H1 (cell line): ENCODE measurements around the gene LY6G6F.

Experiments
- CEBPB ChIP-seq: IDR thresholded peaks from 2 replicates; pipeline ENCODE4 v1.6.1; 2012; ENCODE audit warnings: low read depth, low read length
- EGR1 ChIP-seq: IDR thresholded peaks from 2 replicates; pipeline ENCODE4 v1.6.1; 2011; ENCODE audit warnings: low read depth, low read length, borderline replicate concordance
- JUN ChIP-seq: IDR thresholded peaks from 2 replicates; pipeline ENCODE4 v1.6.1; 2011; ENCODE audit warnings: low read depth, mild to moderate bottlenecking, improper control_type of control experiment, low read length
- JUND ChIP-seq: IDR thresholded peaks from 2 replicates; pipeline ENCODE4 v1.6.1; 2011; ENCODE audit warnings: mild to moderate bottlenecking, improper control_type of control experiment, low read length
- NANOG ChIP-seq: IDR thresholded peaks from 2 replicates; pipeline ENCODE4 v1.6.1; 2011; ENCODE audit warnings: low read length, low read depth, mild to moderate bottlenecking, inconsistent platforms; ENCODE audit not compliant: insufficient read depth, poor library complexity, severe bottlenecking
- POLR2AphosphoS5 ChIP-seq: IDR thresholded peaks from 2 replicates; pipeline ENCODE4 v1.6.1; 2011; ENCODE audit warnings: low read depth, low read length
- YY1 ChIP-seq: IDR thresholded peaks from 2 replicates; pipeline ENCODE4 v1.6.1; 2011; ENCODE audit warnings: low read depth, mild to moderate bottlenecking, low read length
- ZNF274 ChIP-seq: IDR thresholded peaks from 2 replicates; pipeline ENCODE4 v1.7.0; 2012; ENCODE audit warnings: low read length, borderline replicate concordance; ENCODE audit errors: extremely low read depth
- TF ChIP-seq, protein P1 (sequence below), 3 experiments: IDR thresholded peaks; 1 replicate in 2 of 3; 2 replicates in 1 of 3; pipeline versions ENCODE4 v1.5.1 to v1.6.1; 2011; ENCODE audit warnings: low read length in 3 of 3, mild to moderate bottlenecking in 3 of 3, inconsistent platforms in 2 of 3, low read depth in 1 of 3, moderate library complexity in 1 of 3; ENCODE audit not compliant: insufficient read depth in 1 of 3; ENCODE audit errors: control extremely low read depth in 1 of 3

DNA sequence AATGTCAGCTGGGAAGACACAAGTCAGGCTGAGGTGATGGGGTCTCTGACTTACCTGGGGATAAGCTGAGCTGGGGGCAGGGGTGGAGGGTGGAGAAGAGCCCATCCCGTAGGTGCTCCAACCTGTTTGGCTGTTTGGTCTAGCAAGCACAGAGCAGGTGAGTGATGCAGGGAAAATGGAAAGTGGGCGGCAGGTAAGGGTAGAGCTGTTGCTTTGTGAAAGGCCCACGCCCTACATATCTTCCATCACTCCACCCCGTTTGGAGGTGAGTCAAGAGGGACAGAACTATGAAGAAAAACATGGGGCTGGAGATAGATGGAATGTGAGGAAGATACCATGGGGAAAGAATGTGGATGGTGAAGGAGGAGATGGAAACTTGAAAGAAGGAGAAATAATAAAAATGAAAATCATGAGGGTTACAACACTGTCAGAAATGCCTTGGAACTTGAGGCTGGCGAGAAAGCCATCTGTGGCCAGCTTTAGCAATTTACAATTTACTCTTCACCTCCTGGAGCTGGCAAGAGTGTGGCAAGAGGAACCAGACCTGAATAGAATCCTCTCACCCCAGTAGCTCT lies 13.6 kb downstream of the LY6G6F start:
- TF ChIP-seq CEBPB (no peak), EGR1 (no peak), JUND (no peak), ZNF274 (no peak), NANOG (no peak), JUN (no peak), POLR2AphosphoS5 (no peak), YY1 (no peak)
- TF ChIP-seq, protein P1, sequence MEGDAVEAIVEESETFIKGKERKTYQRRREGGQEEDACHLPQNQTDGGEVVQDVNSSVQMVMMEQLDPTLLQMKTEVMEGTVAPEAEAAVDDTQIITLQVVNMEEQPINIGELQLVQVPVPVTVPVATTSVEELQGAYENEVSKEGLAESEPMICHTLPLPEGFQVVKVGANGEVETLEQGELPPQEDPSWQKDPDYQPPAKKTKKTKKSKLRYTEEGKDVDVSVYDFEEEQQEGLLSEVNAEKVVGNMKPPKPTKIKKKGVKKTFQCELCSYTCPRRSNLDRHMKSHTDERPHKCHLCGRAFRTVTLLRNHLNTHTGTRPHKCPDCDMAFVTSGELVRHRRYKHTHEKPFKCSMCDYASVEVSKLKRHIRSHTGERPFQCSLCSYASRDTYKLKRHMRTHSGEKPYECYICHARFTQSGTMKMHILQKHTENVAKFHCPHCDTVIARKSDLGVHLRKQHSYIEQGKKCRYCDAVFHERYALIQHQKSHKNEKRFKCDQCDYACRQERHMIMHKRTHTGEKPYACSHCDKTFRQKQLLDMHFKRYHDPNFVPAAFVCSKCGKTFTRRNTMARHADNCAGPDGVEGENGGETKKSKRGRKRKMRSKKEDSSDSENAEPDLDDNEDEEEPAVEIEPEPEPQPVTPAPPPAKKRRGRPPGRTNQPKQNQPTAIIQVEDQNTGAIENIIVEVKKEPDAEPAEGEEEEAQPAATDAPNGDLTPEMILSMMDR (IDR thresholded peaks at IDR 0.05; ENCODE audit: control extremely low read depth in 1 of 3, insufficient read depth in 1 of 3, low read depth in 1 of 3, low read length in 3 of 3), result no peak
